Muscle of arm (tissue), 14 donors: ENCODE measurements around the gene SPINK9. TPM values are rescaled to one million over a fixed set of nuclear protein-coding genes. Genes with fewer than 3 reads are reported as not detected.
"Not testable (repeated sequence)": the region's sequence is repeated elsewhere in the genome, so short reads cannot be mapped to it uniquely, and the experiment has no call there.

ENCODE experiments used
- DNase-seq: peaks from one replicate; pipeline ENCODE4 v3.0.0-alpha.2; 2013
- long read RNA-seq, 11 donors: transcript quantifications; one replicate each; lab custom pipeline, GENCODE V29; 2026
- polyA plus RNA-seq, 12 donors: library from polyadenylated mRNA; unstranded; fragments of 120-200 nt; gene quantifications; one replicate each; pipeline ENCODE4 v1.2.1, GENCODE V29; 2013; ENCODE audit not compliant: insufficient read length in 12 of 12

Gene SPINK9
- polyA plus RNA-seq, result under 1 TPM in 4 of 12 donors, not detected in 8; 0.31 to 0.56 (median 0.52) TPM
- long read RNA-seq, donor 1, result 0 reads
- long read RNA-seq, donor 2, result 0 reads
- long read RNA-seq, donor 3, result 0 reads
- long read RNA-seq, donor 4, result 0 reads
- long read RNA-seq, donor 5, result 0 reads
- long read RNA-seq, donor 6, result 0 reads
- long read RNA-seq, donor 7, result 0 reads
- long read RNA-seq, donor 8, result 0 reads
- long read RNA-seq, donor 9, result 0 reads
- long read RNA-seq, donor 10, result 0 reads
- long read RNA-seq, donor 11, result 0 reads

GRCh38 chr5:148335259-148335658, at the start of gene SPINK9:
Gene SPINK9 (plus strand): TSS chr5:148335559. CDS start chr5:148335614, 55 bp downstream.
- no peak for DNase-seq

- no peak for DNase-seq
Measured at GRCh38 chr5:148290271-148291195, 44.8 kb upstream of the SPINK9 start.

- DNase-seq, result no peak
Measured at GRCh38 chr5:148297731-148298130, 37.6 kb upstream of the SPINK9 start.

GRCh38 chr5:148306446-148306845, 28.9 kb upstream of the SPINK9 start:
- no peak for DNase-seq

GRCh38 chr5:148309019-148309418, 26.3 kb upstream of the SPINK9 start:
- DNase-seq, result no peak

- DNase-seq, result no peak
Measured at GRCh38 chr5:148309746-148310145, 25.6 kb upstream of the SPINK9 start.

- no peak for DNase-seq
Measured at GRCh38 chr5:148311484-148311883, 23.9 kb upstream of the SPINK9 start.

GRCh38 chr5:148312153-148312552, 23.2 kb upstream of the SPINK9 start, which contains the start of gene SPINK7:
Gene SPINK7 (plus strand): TSS chr5:148312423. CDS start chr5:148312484, 61 bp downstream.
- no peak for DNase-seq

- no peak for DNase-seq
Measured at GRCh38 chr5:148314187-148314586, 21.2 kb upstream of the SPINK9 start.

GRCh38 chr5:148314731-148315130, 20.6 kb upstream of the SPINK9 start:
- no peak for DNase-seq

GRCh38 chr5:148320011-148320963, 15.1 kb upstream of the SPINK9 start:
- DNase-seq, result not testable (repeated sequence)

- no peak for DNase-seq
Measured at GRCh38 chr5:148333262-148333849, 2.0 kb upstream of the SPINK9 start.

- DNase-seq, result no peak
Measured at GRCh38 chr5:148336704-148337435, 1.5 kb downstream of the SPINK9 start.

- DNase-seq, result no peak
Measured at GRCh38 chr5:148342371-148343045, 7.1 kb downstream of the SPINK9 start.

GRCh38 chr5:148343046-148343407, 7.7 kb downstream of the SPINK9 start:
- no peak for DNase-seq

GRCh38 chr5:148343603-148344487, 8.5 kb downstream of the SPINK9 start:
- DNase-seq, result no peak

GRCh38 chr5:148347706-148348105, 12.3 kb downstream of the SPINK9 start:
- DNase-seq, result no peak

- no peak for DNase-seq
Measured at GRCh38 chr5:148352696-148353095, 17.3 kb downstream of the SPINK9 start.

GRCh38 chr5:148353634-148354033, 18.3 kb downstream of the SPINK9 start:
- DNase-seq, result no peak
